Heart left ventricle (tissue), 16 donors: ENCODE measurements around the gene SND1. TPM values are rescaled to one million over a fixed set of nuclear protein-coding genes. Genes with fewer than 3 reads are reported as not detected.

ENCODE experiments used
- ATAC-seq, 4 donors: fragments of 200-7000 bp; cut with Tn5 transposase; one replicate each; pipeline ENCODE4 v1.9.1; 2020 to 2022; ENCODE audit warnings: moderate library complexity in 4 of 4, mild to moderate bottlenecking in 3 of 4, moderate number of reproducible peaks in 1 of 4
- DNase-seq, 5 donors: peaks; one replicate each; pipeline ENCODE4 v3.0.0-alpha.2; 2020
- H3K27ac ChIP-seq, 12 donors: fragments of 200-600 bp; sonication (generic) in 4 of 12; one replicate each; pipeline versions ENCODE4 v1.5.0 to v1.8.0; 2016 to 2022; ENCODE audit warnings: mild to moderate bottlenecking in 2 of 12
- H3K27me3 ChIP-seq, 9 donors: fragments of 200-600 bp; sonication (generic) in 2 of 9; one replicate each; pipeline versions ENCODE4 v1.5.1 to v1.8.0; 2016 to 2022; ENCODE audit warnings: mild to moderate bottlenecking in 3 of 9
- H3K36me3 ChIP-seq, 9 donors: fragments of 200-600 bp; sonication (generic) in 2 of 9; one replicate each; pipeline versions ENCODE4 v1.5.0 to v1.8.0; 2018 to 2022; ENCODE audit warnings: mild to moderate bottlenecking in 2 of 9
- H3K4me1 ChIP-seq, 12 donors: fragments of 200-600 bp; sonication (generic) in 4 of 12; one replicate each; pipeline versions ENCODE4 v1.5.0 to v1.8.0; 2016 to 2022; ENCODE audit warnings: mild to moderate bottlenecking in 3 of 12
- H3K4me3 ChIP-seq, 12 donors: fragments of 200-600 bp; sonication (generic) in 4 of 12; one replicate each; pipeline versions ENCODE4 v1.5.0 to v1.8.0; 2017 to 2022; ENCODE audit warnings: mild to moderate bottlenecking in 9 of 12, moderate library complexity in 4 of 12
- H3K9me3 ChIP-seq, 12 donors: fragments of 200-600 bp; sonication (generic) in 4 of 12; one replicate each; pipeline versions ENCODE4 v1.5.0 to v1.8.0; 2016 to 2022; ENCODE audit warnings: mild to moderate bottlenecking in 1 of 12
- POLR2A ChIP-seq, 2 donors: fragments of 450-650 bp; IDR thresholded peaks; one replicate each; pipeline ENCODE4 v1.6.1; 2017; ENCODE audit warnings: antibody characterized with exemption in 2 of 2, mild to moderate bottlenecking in 2 of 2, moderate library complexity in 2 of 2
- WGBS, 4 donors: extraction: QIAGEN DNeasy Blood & Tissue Kit in 2 of 4; methylation state at CpG; one replicate each; pipeline versions ENCODE4 v1.1.5 to v1.1.7; 2013 to 2018; 5-methylcytosine and 5-hydroxymethylcytosine counted together
- intact Hi-C, 10 donors: fragments of 100-400 bp; cut with DNase I; formaldehyde crosslinking; loops; one replicate each; pipeline versions ENCODE4 v1.11.1 to v1.14.2; 2022
- microRNA counts, 2 donors: library from miRNA; unstranded; fragments of <30 nt; microRNA quantifications; one replicate each; lab custom pipeline; 2016
- microRNA-seq, 4 donors: library from miRNA; unstranded; fragments of <30 nt; microRNA quantifications; one replicate each; pipeline versions ENCODE4 to v1.2.0, GENCODE V29; 2017 to 2020
- polyA plus RNA-seq, 2 donors: library from polyadenylated mRNA; stranded (reverse); fragments of 200-250 nt; gene quantifications; one replicate each; pipeline ENCODE4 v1.2.3, GENCODE V29; 2013
- total RNA-seq, 9 donors: library from RNA; depleted of rRNA in 2 of 9; stranded (reverse); fragments of >200 nt in 2 of 9; fragmentation: NEBNext Ultra II Directional in 3 of 9; extraction: Animal tissue kit (Norgen Biotek cat#: 25700) in 3 of 9; gene quantifications; one replicate each; pipeline versions ENCODE4 v1.1.0 to v1.2.4, GENCODE V29; 2016 to 2023
- TF ChIP-seq, protein P1 (sequence below), 12 donors: fragments of 200-600 bp; sonication (generic) in 4 of 12; IDR thresholded peaks; one replicate each; pipeline versions ENCODE4 v1.5.0 to v1.8.0; 2018 to 2022; ENCODE audit warnings: antibody characterized with exemption in 12 of 12, mild to moderate bottlenecking in 5 of 12
- donor health status: ischemic (EF 13 %, LVEDD 7.1; RV severe dilation, severe dysfunction).
- donor health status: healthy with polysubstance abuse.
- donor health status: DM: no; HTN: yes; CAD: no.
- donor health status: DM: no; HTN: no; CAD: no.
- donor health status: ischemic (EF 25% LVEDD 6.9; RV normal size, moderate dysfunction).
- donor health status: ischemic (EF 25% LVEDD 5.7; RV mildly dilated, moderate dysfunction).
- donor health status: healthy.
- donor health status: DM: yes; HTN: yes; CAD: no.
- donor health status: ischemic (EF 35%, LVEDD 5.7; RV mildly dilated, moderate dysfunction).
- donor health status: nonischemic (EF 11% LVEDD 7.7; RV severe dilation, severe dysfunction).
- donor health status: DM: yes; HTN: yes; CAD: no.
- donor health status: PGD.
- donor health status: ischemic (EF 29% LVEDD 5.4; RV normal size, mild dysfunction).
- donor health status: nonischemic (EF 23%, LVEDD 6.1; RV moderate dilation, normal function).

The SND1 gene
- total and polyA plus RNA-seq, 11 donors = 45.6 to 115 (median 76.3) TPM

DNA sequence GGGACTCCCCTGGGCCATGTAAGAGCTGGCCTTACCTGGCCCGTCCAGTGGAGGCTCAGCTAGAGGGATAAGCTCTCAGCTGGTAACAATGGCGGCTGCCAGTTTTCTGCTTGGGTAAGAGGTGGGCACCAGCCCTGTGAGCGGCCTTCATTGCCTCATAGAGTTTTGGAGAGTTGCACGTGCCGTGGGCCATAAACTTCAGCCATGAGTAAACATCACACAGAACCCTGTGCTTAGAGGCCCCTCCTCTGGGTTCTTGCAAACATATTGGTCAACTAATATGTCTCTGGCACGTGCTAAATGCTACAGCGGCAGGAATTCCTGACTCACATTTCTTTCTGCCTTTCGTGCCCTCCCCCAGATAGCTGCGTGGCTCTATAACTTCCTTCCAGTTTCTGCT is 485.2 kb downstream of the SND1 start:
- no peak for ATAC-seq
- Histone ChIP-seq H3K36me3 (no peaks in the 10 kb centered on the region), H3K27ac (no peak overlapping the region), H3K4me3 (no peak overlapping the region), H3K9me3 (peaks cover 0 to 9% (median 0%) of the 10 kb centered on the region in 12 donors), H3K27me3 (peaks cover 0 to 51% (median 28%) of the 10 kb centered on the region in 9 donors), H3K4me1 (peaks cover 0 to 25% (median 11%) of the 10 kb centered on the region in 12 donors)
- intact Hi-C loops = loop anchor here in 7 of 10 donors (2.0 to 10.0 kb wide), 7 partner anchors 65 to 432 kb away; no protein-coding TSS in a partner anchor
- WGBS, 4 donors = 60 to 67% (median 64%) methylated on average over 8 to 9 of the region's 9 CpGs
- no peak for DNase-seq
- TF ChIP-seq, protein P1, sequence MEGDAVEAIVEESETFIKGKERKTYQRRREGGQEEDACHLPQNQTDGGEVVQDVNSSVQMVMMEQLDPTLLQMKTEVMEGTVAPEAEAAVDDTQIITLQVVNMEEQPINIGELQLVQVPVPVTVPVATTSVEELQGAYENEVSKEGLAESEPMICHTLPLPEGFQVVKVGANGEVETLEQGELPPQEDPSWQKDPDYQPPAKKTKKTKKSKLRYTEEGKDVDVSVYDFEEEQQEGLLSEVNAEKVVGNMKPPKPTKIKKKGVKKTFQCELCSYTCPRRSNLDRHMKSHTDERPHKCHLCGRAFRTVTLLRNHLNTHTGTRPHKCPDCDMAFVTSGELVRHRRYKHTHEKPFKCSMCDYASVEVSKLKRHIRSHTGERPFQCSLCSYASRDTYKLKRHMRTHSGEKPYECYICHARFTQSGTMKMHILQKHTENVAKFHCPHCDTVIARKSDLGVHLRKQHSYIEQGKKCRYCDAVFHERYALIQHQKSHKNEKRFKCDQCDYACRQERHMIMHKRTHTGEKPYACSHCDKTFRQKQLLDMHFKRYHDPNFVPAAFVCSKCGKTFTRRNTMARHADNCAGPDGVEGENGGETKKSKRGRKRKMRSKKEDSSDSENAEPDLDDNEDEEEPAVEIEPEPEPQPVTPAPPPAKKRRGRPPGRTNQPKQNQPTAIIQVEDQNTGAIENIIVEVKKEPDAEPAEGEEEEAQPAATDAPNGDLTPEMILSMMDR (IDR thresholded peaks at IDR 0.05) = no peak
- TF ChIP-seq POLR2A (IDR thresholded peaks at IDR 0.05) = no peak

DNA sequence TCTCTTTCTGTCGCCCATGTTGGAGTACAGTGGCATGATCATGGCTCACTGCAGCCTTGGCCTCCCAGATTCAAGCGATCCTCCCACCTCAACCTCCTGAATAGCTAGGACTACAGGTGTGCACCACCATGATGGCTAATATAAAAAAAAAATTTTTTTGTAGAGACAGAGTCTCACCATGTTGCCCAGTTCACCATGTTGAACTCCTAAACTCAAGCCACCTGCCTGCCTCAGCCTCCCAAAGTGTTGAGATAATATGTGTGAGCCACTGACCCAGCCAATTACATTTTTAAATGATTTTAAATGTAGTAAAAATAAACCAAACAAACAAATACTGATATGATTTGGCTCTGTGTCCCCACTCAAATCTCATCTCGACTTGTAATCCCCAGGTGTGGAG is 487.4 kb downstream of the SND1 start:
- intact Hi-C loops = loop anchor here in 7 of 10 donors (2.0 to 10.0 kb wide), 6 partner anchors 63 to 435 kb away; no protein-coding TSS in a partner anchor
- H3K9me3 ChIP-seq = peaks cover 0 to 28% (median 6%) of the 10 kb centered on the region in 12 donors
- DNase-seq (no peak), ATAC-seq (no peak)
- peaks cover 0 to 34% (median 16%) of the 10 kb centered on the region in 9 donors for H3K27me3 ChIP-seq
- H3K27ac ChIP-seq = no peak overlapping the region
- TF ChIP-seq, protein P1 (IDR thresholded peaks at IDR 0.05) = no peak
- no peak for TF ChIP-seq POLR2A (IDR thresholded peaks at IDR 0.05)
- no peaks in the 10 kb centered on the region for H3K36me3 ChIP-seq
- WGBS, 4 donors = 61 to 82% (median 70%) methylated on average over 3 of the region's 3 CpGs
- no peak overlapping the region for H3K4me3 ChIP-seq
- H3K4me1 ChIP-seq = peaks cover 0 to 20% (median 11%) of the 10 kb centered on the region in 12 donors

DNA sequence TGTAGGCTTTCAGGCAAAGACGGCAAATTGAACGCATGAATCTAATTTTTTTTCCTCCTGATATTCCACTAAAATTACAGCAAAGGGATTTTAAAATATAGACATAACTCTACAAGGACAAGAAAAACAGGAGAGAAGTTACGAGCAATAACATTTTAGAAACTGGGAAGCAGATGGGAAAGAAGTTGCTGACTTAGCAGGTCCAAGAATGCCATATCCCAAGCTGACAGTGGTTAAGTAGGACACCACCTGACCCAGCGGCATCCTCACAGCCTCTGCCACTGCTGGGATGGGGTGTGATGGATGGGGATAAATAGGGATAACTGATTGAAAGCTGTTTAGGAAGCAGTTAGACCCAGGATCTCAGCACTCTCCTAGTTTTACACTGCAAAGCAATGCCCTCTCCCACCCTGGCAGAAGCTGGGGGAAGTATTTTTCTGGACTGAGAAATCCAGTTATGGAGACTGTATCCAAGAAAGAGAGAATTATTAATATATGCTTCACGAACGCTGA is 489.7 kb downstream of the SND1 start:
- intact Hi-C loops = no loop called here

More for the DNA sequence above, 489.7 kb downstream of the SND1 start:
- DNase-seq (no peak), ATAC-seq (no peak)
- Histone ChIP-seq H3K27me3 (peaks cover 0 to 27% (median 0%) of the 10 kb centered on the region in 9 donors), H3K9me3 (peaks cover 0 to 33% (median 6%) of the 10 kb centered on the region in 12 donors), H3K4me1 (no peaks in the 10 kb centered on the region), H3K4me3 (no peak overlapping the region), H3K36me3 (no peaks in the 10 kb centered on the region), H3K27ac (no peak overlapping the region)
- TF ChIP-seq, protein P1 (IDR thresholded peaks at IDR 0.05) = no peak
- TF ChIP-seq POLR2A (IDR thresholded peaks at IDR 0.05) = no peak
- WGBS, 4 donors = 92 to 95% (median 94%) methylated on average over 6 of the region's 6 CpGs

MicroRNAs encoded within 50 kb of the gene (microRNA counts, 767-probe panel; counts per million panel counts)
- microRNA hsa-miR-593-3p (lab: Ali Mortazavi, UCI) = 71.6 to 1,614 counts per million in 2 donors

Small RNA genes within 50 kb of the gene (microRNA-seq; reads per million reads assigned to microRNA genes)
- gene MIR593 = 0 reads per million in 4 donors

Other genes with a start within 250 kb of the SND1 start
- gene GCC1, start 66.6 kb upstream of the SND1 start, total RNA-seq = 10 to 100 TPM in 2 of 9 donors, 1 to 10 TPM in 7; 5.8 to 12.8 (median 8.0) TPM
- gene GCC1, start 66.6 kb upstream of the SND1 start, polyA plus RNA-seq = 10 to 100 TPM in 1 of 2 donors, 1 to 10 TPM in 1; 2.2 to 12.1 TPM
- 100 to 1,000 TPM in 3 of 9 donors, 10 to 100 TPM in 6; 85.3 to 196 (median 96.3) TPM for gene ARF5, start 63.8 kb upstream of the SND1 start, total RNA-seq
- gene ARF5, start 63.8 kb upstream of the SND1 start, polyA plus RNA-seq = 100 to 1,000 TPM; 136 to 173 TPM
- 1 to 10 TPM in 2 of 9 donors, under 1 TPM in 1, not detected in 6; 0.64 to 5.6 (median 1.8) TPM for gene FSCN3, start 58.5 kb upstream of the SND1 start, total RNA-seq
- gene FSCN3, start 58.5 kb upstream of the SND1 start, polyA plus RNA-seq = under 1 TPM; 0.11 to 0.46 TPM
- gene PAX4, start 34.1 kb upstream of the SND1 start, total RNA-seq = not detected
- gene PAX4, start 34.1 kb upstream of the SND1 start, polyA plus RNA-seq = not detected